ENCODE results near the gene RFFL. TPM values are rescaled to one million over a fixed set of nuclear protein-coding genes. Genes with fewer than 3 reads are reported as not detected.

Gene RFFL
- total RNA-seq, 1 experiment from 2014 or later: 29.6 TPM

DNA sequence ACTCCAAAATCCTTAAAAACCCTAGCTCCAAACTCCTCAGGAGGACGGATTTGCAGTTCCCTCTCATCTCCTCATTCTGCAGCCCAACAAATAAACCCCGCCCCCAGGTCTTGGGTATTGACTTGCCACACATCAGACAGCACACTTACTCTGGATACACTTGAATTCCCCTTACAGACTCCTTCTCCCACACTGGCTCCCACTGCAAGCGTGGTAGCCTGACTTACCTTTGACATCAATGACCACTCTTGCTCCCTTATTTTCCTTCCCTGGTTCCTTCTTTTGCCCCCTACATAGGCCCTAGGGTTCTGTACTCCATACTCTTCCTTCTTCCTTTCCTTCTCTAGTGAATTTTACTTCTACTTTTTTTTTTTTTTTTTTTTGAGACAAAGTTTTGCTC, 7.5 kb downstream of the RFFL start:
- Mint-ChIP-seq H3K27me3 (ENCODE audit: insufficient read depth, unreplicated experiment) (no peaks in the 10 kb centered on the region), H3K4me1 (ENCODE audit: low read depth, unreplicated experiment) (peaks cover 22% of the 10 kb centered on the region), H3K4me3 (ENCODE audit: unreplicated experiment) (no peak overlapping the region), H3K27ac (ENCODE audit: unreplicated experiment) (no peak overlapping the region), H3K36me3 (ENCODE audit: insufficient read depth, unreplicated experiment) (peaks cover 21% of the 10 kb centered on the region), H3K9me3 (ENCODE audit: unreplicated experiment) (no peaks in the 10 kb centered on the region)
- H3K4me3 ChIP-seq (ENCODE audit: low read depth, low read length): no peak overlapping the region
- no peaks in the 10 kb centered on the region for H3K36me3 ChIP-seq (ENCODE audit: control insufficient read depth, insufficient read depth, low read length)
- POLR2A ChIA-PET: no interaction called here
- no peaks in the 10 kb centered on the region for H3K9me3 ChIP-seq
- DNase-seq: no peak
- no TSS peak for BruUV-seq (replicated peaks)
- no peaks in the 10 kb centered on the region for H3K27me3 ChIP-seq (replicated peaks; ENCODE audit: control insufficient read depth, insufficient read depth, low read length)
- CTCF ChIA-PET: no interaction called here
- TF ChIP-seq, protein P1, sequence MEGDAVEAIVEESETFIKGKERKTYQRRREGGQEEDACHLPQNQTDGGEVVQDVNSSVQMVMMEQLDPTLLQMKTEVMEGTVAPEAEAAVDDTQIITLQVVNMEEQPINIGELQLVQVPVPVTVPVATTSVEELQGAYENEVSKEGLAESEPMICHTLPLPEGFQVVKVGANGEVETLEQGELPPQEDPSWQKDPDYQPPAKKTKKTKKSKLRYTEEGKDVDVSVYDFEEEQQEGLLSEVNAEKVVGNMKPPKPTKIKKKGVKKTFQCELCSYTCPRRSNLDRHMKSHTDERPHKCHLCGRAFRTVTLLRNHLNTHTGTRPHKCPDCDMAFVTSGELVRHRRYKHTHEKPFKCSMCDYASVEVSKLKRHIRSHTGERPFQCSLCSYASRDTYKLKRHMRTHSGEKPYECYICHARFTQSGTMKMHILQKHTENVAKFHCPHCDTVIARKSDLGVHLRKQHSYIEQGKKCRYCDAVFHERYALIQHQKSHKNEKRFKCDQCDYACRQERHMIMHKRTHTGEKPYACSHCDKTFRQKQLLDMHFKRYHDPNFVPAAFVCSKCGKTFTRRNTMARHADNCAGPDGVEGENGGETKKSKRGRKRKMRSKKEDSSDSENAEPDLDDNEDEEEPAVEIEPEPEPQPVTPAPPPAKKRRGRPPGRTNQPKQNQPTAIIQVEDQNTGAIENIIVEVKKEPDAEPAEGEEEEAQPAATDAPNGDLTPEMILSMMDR (IDR thresholded peaks at IDR 0.05; ENCODE audit: insufficient read depth in 1 of 2, low read depth in 1 of 2, low read length in 1 of 2, severe bottlenecking in 1 of 2, unreplicated experiment in 1 of 2): no peak
- peaks cover 16% of the 10 kb centered on the region for H3K4me1 ChIP-seq
- intact Hi-C loops (cut with micrococcal nuclease; ENCODE audit: unreplicated experiment): no loop called here

DNA sequence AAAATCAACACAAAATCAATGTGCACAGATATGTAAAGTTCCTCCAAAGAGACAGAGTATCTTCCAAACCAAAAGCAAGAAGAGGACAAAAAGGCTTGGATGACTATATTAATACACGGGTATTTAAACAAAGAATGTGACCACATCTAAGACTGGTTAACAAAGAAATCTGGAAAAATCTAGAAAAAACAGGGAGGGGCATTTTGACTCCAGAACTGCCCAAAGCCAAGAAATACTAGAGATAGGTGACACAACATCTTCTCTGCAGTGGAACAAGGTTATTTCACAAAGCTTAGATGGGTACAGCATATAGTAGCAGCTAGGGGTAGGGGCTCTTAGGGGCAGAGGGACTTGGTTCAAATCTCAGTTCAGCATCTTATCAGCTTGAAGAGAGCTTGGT, 10.3 kb downstream of the RFFL start:
- peaks cover 25% of the 10 kb centered on the region for H3K4me1 ChIP-seq
- H3K36me3 Mint-ChIP-seq (ENCODE audit: insufficient read depth, unreplicated experiment): peaks cover 11% of the 10 kb centered on the region
- H3K4me3 ChIP-seq (ENCODE audit: low read depth, low read length): no peak overlapping the region
- ChIA-PET POLR2A (no interaction called here), CTCF (interaction anchor here (1.4 kb wide), 1 partner anchor 10 kb away, joined by 3 read pairs; the partner anchor contains the start of gene RFFL)
- H3K4me3 Mint-ChIP-seq (ENCODE audit: unreplicated experiment): no peak overlapping the region
- no peaks in the 10 kb centered on the region for H3K9me3 ChIP-seq
- no peaks in the 10 kb centered on the region for H3K9me3 Mint-ChIP-seq (ENCODE audit: unreplicated experiment)
- no peak for DNase-seq
- no TSS peak for BruUV-seq (replicated peaks)
- TF ChIP-seq, protein P1 (IDR thresholded peaks at IDR 0.05; ENCODE audit: insufficient read depth in 1 of 2, low read depth in 1 of 2, low read length in 1 of 2, severe bottlenecking in 1 of 2, unreplicated experiment in 1 of 2): no peak
- intact Hi-C loops (cut with micrococcal nuclease; ENCODE audit: unreplicated experiment): no loop called here
- H3K27me3 ChIP-seq (replicated peaks; ENCODE audit: control insufficient read depth, insufficient read depth, low read length): no peaks in the 10 kb centered on the region
- no peaks in the 10 kb centered on the region for H3K27me3 Mint-ChIP-seq (ENCODE audit: insufficient read depth, unreplicated experiment)
- peaks cover 2% of the 10 kb centered on the region; the same call in 1 of the 2 replicates for H3K36me3 ChIP-seq (ENCODE audit: control insufficient read depth, insufficient read depth, low read length)
- peaks cover 34% of the 10 kb centered on the region for H3K4me1 Mint-ChIP-seq (ENCODE audit: low read depth, unreplicated experiment)
- no peak overlapping the region for H3K27ac Mint-ChIP-seq (ENCODE audit: unreplicated experiment)

DNA sequence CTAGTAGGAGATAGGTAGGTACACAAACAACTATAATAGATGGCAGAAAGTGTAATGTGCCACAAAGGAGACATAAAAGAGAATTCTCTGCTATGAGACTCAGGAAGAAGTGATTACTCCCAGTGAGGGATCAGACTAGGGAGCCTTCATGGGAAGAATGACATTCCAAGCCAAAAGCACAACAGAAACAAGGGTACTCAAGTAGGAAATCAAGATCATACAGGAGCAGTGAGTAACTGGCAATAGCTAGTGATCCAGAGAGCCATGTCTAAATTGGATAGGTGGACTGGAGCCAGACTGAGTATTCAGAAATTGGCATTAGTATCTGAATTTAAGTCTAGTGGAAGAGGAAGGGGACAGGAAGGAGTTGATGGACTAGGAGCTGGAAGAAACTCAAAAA, 10.7 kb downstream of the RFFL start:
- DNase-seq: no peak
- TF ChIP-seq, protein P1 (IDR thresholded peaks at IDR 0.05; ENCODE audit: insufficient read depth in 1 of 2, low read depth in 1 of 2, low read length in 1 of 2, severe bottlenecking in 1 of 2, unreplicated experiment in 1 of 2): no peak
- peaks cover 25% of the 10 kb centered on the region for H3K4me1 ChIP-seq
- Mint-ChIP-seq H3K4me1 (ENCODE audit: low read depth, unreplicated experiment) (peaks cover 34% of the 10 kb centered on the region), H3K27ac (ENCODE audit: unreplicated experiment) (no peak overlapping the region), H3K27me3 (ENCODE audit: insufficient read depth, unreplicated experiment) (no peaks in the 10 kb centered on the region), H3K4me3 (ENCODE audit: unreplicated experiment) (no peak overlapping the region), H3K9me3 (ENCODE audit: unreplicated experiment) (no peaks in the 10 kb centered on the region), H3K36me3 (ENCODE audit: insufficient read depth, unreplicated experiment) (peaks cover 11% of the 10 kb centered on the region)
- no TSS peak for BruUV-seq (replicated peaks)
- ChIA-PET POLR2A (no interaction called here), CTCF (interaction anchor here (1.4 kb wide), 1 partner anchor 11 kb away, joined by 3 read pairs; the partner anchor contains the start of gene RFFL)
- intact Hi-C loops (cut with micrococcal nuclease; ENCODE audit: unreplicated experiment): no loop called here
- H3K9me3 ChIP-seq: no peaks in the 10 kb centered on the region
- peaks cover 2% of the 10 kb centered on the region; the same call in 1 of the 2 replicates for H3K36me3 ChIP-seq (ENCODE audit: control insufficient read depth, insufficient read depth, low read length)
- H3K4me3 ChIP-seq (ENCODE audit: low read depth, low read length): no peak overlapping the region
- no peaks in the 10 kb centered on the region for H3K27me3 ChIP-seq (replicated peaks; ENCODE audit: control insufficient read depth, insufficient read depth, low read length)

Data from Caco-2 (cell line).